T-helper 1 cell (primary cell): ENCODE data around the gene NEDD8.
"Not testable (repeated sequence)": the region's sequence is repeated elsewhere in the genome, so short reads cannot be mapped to it uniquely, and the experiment has no call there.

Experiments used
- DNase-seq, 5 donors: peaks; one replicate each; pipeline ENCODE4 v3.0.0-alpha.2; 2012 to 2020

Gene NEDD8

GRCh38 chr14:24219521-24219920 lies 12.6 kb downstream of the NEDD8 start:
- no peak for DNase-seq

GRCh38 chr14:24219080-24219479 lies 13.1 kb downstream of the NEDD8 start:
- DNase-seq, result no peak

DNA sequence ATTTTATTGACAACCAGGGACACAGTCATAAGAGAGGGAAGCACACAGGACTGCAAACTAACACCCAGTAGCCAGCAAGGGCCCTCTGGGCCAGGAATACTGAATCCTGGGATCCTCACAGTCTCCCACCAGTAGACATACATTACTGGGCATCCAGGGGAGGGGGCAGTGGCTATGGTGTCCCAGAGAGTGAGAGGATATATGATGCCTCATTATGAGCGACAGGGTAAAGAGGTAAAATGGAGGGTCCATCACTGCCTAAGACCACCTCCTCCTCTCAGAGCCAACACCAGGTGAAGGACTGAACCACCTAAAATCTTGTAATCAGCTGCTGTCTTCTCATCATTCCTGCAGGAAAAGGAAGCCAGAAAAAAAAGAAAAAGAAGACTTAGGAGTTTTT lies 15.3 kb downstream of the NEDD8 start:
- DNase-seq, result not testable (repeated sequence)

DNA sequence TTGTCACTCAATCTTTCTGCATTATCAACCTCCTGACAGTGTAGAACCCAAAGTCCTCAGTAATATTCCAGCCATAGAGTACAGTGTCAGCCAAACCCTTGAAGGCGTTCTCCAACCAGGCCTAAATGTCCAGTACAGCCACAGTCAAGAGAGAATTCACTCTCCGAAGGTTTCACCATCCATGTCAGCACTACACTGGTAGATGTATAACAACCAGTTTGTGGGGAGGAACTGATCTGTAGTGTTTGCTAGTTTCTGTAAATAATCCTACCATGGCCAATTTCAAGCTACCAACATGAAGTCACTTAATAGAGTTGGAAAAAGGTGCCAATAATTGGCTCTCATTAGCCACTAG lies 15.8 kb downstream of the NEDD8 start:
- no peak for DNase-seq

- DNase-seq, result peak; percentile 69 to 95 (median 81)
Measured at GRCh38 chr14:24215495-24216344, 16.4 kb downstream of the NEDD8 start, which contains the start of gene MDP1. Gene MDP1 (minus strand): TSS chr14:24216066. CDS start chr14:24215955, 111 bp downstream.

DNA sequence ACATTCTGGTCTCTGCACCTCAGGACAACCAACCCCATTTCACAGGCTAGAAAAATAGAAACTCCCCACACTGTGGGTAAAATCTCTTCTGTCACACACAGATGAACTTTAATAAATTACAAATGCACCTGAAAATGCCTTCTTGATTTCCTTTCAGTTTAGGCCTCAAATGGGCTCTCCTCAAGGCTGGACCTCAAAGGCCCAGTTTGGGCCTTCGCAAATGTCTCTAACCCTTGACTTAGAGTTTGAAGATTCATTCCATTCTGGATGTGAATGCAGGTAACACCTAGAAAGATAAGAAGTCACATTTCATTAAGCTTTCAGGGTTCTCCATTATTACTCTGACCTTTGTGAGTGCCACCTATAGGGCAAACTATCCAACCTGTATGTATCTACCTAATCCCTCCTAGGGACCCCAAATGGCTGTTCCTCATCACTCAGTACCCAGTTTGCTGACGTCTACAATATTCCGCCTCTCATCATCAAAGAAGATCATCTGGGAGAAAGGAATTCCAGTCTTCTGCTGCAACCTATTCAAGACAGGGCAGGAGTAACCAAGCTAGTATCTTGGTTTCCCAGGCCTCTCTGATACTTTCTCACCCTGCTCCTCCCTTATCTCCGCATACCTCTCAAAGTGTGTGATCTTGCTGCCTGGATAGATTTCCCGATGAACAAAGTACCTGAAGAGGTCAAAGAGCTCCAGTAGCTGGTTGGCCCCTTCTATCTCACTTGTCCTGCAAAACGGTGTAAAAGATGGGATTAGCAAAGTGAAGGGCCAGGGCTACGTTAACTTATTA lies 18.1 kb downstream of the NEDD8 start:
- no peak for DNase-seq

- DNase-seq, result peak; percentile 92 to 97 (median 94)
Measured at GRCh38 chr14:24212924-24213865, 19.0 kb downstream of the NEDD8 start, which contains the start of gene CHMP4A. Gene CHMP4A (minus strand): TSS chr14:24213488. CDS start chr14:24213439, 49 bp downstream.

GRCh38 chr14:24211311-24211710 lies 20.9 kb downstream of the NEDD8 start:
- no peak for DNase-seq

- DNase-seq, result no peak
Measured at GRCh38 chr14:24207625-24208024, 24.5 kb downstream of the NEDD8 start.

DNA sequence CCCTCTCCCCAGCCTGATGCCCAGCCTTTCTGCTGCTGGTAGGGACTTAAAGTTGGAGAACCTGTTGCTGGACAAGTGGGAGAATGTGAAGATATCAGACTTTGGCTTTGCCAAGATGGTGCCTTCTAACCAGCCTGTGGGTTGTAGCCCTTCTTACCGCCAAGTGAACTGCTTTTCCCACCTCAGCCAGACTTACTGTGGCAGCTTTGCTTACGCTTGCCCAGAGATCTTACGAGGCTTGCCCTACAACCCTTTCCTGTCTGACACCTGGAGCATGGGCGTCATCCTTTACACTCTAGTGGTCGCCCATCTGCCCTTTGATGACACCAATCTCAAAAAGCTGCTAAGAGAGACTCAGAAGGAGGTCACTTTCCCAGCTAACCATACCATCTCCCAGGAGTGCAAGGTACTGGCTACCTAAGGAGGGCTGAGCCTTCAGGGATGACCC lies 25.0 kb downstream of the NEDD8 start:
- DNase-seq, result no peak

DNA sequence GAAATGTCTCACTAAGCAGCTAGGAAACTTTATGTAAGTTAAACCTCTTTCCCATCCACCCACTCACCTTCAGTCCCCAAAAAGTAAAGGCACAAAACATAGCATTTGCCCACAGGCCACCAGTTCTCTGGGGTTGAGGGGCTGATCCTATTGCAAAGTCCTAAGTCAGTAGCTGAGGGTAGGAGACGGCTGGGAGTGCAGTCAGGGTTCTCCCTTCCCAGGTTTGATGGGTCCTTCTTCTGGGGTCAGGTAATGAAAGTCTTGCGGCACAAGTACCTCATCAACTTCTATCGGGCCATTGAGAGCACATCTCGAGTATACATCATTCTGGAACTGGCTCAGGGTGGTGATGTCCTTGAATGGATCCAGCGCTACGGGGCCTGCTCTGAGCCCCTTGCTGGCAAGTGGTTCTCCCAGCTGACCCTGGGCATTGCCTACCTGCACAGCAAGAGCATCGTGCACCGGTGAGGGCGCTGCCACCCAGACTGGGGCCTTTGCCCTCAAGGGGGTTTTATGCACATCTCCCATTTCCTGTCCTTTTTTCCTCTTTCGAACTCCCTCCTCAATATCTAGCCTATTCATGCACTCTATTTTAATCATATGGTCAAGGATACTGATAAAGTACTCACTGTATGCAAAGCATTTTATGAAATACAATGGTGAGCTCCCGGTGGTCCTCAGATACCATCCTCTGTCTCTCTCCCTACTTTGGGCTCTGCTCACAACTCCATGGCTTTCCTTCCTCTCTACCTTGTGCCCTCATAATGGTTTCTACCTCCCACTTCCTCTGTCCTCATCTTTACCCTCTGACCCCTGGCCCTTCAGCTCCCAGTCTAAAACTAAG lies 25.7 kb downstream of the NEDD8 start:
- DNase-seq, result no peak

DNA sequence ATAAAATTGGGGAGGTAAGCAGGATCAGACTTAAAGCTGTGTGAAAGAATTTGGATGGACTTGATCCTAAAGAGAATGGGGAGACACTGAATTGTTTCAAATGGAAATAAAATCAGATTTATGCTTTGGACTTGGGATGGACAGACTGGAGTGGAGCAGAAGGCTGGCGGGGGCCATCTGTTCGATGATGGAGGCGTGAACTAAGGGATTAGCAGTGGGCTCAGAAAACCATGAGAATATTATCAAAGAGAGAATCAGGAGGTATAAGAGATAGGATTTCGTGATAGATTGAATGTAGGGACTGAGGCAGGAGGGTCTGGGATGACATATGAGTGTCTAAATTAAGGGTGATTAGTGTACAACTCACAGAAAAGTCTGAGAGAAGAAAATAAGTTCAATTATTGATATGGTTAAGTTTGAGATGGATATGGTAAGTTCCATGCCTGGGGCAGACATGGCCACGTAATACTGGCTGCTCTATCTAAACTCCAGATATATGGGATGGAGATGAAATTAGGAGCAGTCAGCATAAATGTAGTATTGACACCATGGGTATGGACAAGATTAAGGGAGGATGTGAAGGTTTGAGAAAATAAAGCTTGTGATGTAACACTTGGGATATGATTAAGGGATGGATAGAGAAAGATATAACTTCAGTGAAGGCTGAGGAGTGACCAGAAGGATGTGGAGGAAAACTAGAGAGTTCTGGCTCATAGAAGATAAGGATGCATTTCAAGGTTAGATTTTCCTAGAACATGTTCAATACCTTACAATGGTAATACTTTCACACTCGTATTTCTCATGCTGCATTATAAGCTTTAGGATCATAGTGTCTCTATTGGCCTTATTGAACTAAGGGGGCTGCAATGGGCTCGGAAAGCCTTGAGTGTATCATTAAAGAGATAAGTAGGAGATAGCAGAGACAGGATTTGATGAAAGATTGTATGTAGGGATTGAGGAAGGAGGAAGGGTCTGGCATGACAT lies 27.7 kb downstream of the NEDD8 start:
- DNase-seq, result no peak

GRCh38 chr14:24203249-24203886 lies 28.8 kb downstream of the NEDD8 start:
- DNase-seq, result not testable (repeated sequence)

DNA sequence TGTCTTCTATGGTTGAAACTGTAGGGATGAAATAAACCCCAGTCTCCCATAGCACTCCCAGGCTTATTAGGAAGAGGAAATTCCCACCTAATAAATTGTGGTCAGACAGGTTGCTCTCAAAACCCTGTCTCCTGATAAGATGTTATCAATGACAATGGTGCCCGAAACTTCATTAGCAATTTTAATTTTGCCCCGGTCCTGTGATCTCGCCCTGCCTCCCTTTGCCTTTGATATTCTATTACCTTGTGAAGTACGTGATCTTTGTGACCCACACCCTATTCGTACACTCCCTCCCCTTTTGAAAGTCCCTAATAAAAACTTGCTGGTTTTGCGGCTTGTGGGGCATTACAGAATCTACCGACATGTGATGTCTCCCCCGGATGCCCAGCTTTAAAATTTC lies 29.6 kb downstream of the NEDD8 start:
- DNase-seq, result not testable (repeated sequence)

DNA sequence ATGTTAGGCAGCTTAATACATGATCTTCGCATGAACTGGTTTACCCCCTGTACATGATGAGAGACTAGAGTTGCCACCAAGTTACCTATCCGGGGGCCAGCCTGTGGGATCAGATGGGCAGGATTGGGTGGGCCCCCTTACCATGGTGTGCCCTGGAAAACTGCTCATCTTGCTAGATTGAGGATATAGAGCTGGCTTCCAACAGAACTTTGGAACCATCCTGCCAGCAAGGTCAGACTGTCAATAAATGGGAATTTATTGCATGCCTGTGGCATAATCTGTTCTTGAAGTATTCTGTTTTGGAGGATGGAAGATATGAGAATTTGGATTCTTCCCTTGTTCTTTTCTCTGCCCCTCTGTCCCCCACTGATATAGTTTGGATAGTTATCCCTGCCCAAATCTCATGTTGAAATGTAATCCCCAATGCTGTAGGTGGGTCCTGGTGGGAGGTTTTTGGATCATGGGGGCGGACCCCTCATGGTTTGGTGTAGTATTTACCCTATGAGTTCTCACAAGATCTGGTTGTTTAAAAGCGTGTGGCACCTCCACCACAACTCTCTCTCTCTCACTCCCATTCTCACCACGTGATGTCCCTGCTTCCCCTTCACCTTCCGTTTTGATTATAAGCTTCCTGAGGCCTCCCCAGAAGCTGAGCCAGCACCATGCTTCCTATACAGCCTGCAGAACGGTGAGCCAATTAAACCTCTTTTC lies 33.2 kb downstream of the NEDD8 start:
- DNase-seq, result no peak

DNA sequence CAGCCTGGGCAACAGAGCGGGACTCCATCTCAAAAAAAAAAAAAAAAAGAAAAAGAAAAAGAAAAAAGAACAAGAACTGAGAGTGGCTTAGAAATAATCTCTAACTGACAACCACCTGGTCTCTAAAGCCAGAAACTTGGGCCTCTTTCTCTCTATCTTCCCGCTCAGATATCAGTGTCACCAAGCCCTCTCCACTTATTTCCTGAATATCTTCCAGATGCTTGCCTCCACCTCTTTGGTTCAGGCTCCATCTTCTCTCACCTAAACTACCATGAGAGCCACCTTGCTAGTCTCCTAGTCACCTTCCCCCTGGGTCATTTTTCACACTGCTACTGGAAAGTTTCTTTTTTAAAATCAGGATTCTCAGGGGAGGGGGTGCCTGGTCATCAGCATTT lies 35.1 kb downstream of the NEDD8 start:
- no peak for DNase-seq

DNA sequence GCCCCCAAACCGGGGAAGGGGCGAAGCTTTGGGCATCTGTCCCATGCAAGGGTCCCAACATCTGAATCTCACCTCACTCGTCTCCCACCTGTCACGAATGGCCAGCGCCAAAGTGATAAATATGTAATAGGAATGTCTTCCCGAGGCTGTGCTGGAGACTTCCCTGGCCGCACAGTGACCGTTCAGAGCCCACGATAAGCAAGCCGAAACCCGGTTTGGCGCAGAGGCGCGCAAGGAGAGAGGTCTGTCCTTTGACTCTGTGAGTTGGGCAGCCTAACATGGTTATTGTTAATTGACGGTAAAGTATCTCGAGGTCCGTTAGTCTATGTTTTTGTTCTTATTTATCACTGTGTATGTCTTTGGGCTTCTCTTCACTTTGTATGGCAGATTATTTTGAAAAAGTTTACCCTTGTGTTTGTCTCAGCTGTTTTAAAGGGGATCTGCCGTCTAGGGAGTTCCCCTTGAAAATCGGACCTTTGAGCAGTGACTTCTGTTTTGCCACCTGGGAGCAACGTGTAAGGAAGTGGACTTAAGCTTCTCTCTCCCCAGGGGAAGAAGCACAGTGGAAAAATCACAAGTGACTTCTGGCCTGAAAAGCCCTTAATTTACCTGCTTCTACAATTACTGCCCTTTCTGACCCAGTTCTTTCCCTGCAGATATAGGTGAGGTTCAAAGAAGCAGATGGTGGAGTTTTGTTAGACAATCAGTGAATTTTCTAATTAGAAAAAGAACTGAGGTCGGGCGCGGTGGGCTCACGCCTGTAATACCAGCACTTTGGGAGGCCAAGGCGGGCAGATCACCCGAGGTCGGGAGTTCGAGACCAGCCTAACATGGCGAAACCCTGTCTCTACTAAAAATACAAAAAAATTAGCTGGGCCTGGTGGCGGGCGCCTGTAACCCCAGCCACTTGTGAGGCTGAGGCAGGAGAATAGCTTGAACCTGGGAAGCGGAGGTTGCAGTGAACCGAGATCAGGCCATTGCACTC lies 35.8 kb downstream of the NEDD8 start:
- DNase-seq, result no peak
